GM04504 (cell line): Measurements from ENCODE around the gene RELL2.
"Not testable (repeated sequence)": the region's sequence is repeated elsewhere in the genome, so short reads cannot be mapped to it uniquely, and the experiment has no call there.

Experiments used
- DNase-seq: peaks from one replicate; pipeline ENCODE4 v3.0.0-alpha.2; 2012; ENCODE audit warnings: low read depth

Gene RELL2, protein sequence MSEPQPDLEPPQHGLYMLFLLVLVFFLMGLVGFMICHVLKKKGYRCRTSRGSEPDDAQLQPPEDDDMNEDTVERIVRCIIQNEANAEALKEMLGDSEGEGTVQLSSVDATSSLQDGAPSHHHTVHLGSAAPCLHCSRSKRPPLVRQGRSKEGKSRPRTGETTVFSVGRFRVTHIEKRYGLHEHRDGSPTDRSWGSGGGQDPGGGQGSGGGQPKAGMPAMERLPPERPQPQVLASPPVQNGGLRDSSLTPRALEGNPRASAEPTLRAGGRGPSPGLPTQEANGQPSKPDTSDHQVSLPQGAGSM

DNA sequence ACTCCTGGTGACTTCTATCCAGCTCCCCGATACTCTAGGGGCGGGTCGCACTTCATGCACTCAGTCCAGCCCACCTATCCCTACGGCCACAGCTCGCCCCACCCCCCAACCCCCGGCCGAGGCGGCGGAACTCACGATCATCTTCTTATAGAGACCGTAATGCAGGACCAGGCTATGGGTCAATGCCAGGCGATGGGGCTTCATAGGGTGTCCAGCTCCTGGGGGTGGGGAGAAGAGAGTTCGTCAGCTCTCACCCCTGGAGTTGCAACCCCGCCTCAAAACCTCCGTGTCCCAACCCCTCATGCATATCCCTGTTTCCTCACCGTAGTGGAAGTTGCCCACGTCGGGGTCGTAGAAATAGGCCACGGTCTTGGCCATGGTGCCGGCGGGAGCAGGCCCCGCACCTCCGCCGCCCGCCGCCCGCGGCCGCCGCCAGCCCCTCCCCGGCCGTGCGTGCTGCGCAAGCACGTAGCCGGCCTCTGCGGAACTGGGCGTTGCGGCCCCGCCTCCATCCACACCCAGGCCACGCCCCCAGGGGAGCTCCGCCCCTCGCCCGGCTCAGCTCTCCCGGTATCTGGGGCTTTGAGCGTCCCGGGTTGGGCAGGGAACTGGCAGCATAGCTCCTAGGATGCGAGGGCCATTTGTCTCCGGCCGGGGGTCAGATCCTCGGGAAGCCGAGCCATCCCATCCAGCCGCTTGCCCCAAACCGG, at the start of gene RELL2, which contains the start of gene HDAC3:
Gene RELL2, plus strand, starts transcription at position 585 of the 710 bp plus-strand sequence. CDS start 1,229 bp downstream, outside the sequence.
Gene HDAC3, minus strand, starts transcription at position 437 of the 710 bp plus-strand sequence. Its CDS starts 59 bp downstream, at position 378.
- DNase-seq: peak; percentile 71

DNA sequence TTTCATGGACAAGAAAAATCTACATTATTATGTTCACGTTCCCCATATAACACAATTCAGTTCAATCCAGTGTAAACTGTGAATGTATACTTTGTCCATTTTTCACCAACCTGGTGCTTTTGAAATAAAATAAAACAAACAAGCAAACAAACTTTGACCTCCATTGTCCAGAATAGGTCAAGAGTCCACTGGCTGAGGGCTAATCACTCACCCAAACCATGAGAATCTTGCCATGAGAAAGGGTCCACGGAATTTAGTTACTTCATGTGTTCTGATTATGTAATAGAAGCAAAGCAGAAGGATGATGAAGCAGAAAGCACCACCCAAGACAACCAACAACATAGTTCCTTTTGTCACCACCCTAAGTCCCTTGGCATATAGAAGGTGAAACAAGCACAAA, 46.7 kb upstream of the RELL2 start:
- DNase-seq: no peak

DNA sequence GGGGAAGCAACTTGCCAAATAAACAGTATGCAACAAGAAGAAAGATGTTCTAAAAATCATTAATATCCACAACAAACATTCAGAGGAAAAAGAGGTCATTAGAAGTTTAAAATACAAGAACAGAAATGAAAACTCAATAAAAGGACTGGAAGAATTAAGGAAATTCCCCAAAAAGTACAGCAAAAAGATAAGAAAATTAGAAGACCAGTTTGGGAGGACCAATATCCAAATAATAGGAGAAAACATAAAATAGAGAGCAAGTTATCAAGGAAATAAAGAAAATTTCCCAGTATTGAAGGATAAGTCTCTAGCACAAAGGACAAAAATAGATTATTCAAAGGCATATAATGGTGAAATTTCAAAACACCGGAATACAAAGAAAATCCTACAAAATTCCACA, 39.9 kb upstream of the RELL2 start:
- no peak for DNase-seq

DNA sequence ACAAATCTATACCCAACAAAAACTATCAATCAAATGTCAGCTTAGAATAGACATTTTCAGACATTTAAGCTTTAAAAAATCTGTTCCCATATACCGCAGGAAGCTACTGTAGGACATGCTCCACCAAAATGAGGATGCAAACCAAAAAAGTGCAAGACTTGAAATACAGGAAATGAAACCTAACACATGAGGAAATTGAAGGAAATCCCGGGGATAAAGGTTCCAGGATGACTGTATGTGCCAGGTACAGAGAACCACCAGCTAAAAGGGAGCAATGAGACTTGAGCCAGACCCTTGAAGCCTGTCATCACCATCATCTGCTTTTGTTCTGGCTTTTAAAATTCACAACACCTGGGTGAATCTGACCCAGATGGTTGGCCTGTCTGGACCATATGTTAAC, 39.4 kb upstream of the RELL2 start:
- DNase-seq: no peak

DNA sequence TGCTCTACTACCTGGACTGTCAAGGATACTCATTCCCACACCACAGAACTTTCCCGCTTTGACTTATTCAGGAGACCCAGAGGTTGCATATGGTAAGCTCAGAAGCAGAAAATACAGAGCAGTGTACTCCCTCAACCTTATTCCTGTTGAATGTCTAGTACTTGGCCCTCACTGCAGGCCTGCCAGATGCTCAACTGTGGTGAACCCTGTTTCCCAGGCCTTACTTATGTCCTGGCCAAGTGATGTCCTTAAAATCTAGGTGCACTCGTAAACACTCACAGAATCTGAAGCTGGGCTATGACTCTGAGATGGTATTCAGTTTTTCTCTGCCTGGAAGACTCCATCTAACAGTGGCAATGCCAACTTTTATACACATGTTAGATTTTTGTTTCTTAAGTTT, 39.0 kb upstream of the RELL2 start:
- DNase-seq: no peak

DNA sequence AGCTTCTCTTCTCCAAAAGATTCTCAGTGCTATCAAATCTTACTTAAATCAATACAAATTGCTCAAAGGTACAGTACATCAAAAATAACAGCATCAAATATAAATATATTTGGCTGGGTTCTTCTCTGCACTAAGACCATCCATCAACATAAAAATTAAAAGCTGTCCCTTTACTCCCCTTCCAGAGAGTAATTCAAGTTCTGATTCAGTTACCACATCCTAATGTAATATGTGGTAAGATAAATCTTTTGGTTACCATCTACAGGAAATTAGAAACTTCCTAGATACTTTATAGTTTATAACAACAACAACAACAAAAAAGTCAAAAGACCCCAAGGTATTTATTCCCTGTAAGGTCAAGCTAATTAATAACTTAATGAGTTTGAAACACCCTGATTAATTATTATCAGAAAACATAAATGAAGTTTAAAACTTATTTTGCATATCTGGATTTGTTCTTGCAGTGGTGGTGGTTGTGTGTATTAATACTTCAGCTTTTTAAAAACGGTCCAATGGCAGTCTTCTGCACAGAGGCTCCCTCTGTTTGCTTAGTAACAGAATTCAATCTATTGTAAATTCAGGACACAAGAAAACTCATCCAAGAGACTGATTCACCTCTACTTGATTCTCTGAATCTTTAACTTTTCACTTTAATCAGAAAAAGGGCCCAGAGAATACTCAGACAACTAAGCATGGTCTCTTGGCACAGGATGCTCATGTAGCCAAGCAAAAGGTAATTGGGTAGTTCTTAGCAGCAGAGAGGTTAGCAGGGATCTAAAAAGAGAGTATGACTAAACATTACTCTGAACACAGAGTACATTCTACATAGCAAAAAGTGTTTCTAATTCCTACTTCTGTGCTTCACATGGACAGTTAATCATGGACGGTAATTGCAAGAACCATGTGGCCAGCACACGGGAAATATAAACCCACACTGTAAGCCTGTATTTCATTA, 38.1 kb upstream of the RELL2 start:
- DNase-seq: peak; percentile 44

DNA sequence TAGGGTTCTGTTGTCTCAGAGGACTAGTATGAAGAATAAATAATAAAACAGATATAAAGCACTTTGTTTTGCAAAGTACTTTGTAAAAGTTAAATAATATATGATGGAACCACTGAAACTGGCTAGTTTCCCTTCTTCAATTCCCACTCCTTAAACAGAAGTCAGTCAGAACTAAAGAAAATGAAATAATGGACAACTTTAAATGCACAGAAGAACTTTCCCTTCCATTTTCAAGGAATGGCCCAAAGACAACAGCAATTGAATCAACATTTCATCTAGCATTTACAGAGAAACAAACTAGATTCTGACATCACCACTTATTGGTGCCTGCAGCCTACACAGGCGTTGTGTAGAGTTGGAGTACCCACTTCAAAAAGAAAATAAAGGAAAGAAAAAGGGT, 34.2 kb upstream of the RELL2 start:
- DNase-seq: no peak

DNA sequence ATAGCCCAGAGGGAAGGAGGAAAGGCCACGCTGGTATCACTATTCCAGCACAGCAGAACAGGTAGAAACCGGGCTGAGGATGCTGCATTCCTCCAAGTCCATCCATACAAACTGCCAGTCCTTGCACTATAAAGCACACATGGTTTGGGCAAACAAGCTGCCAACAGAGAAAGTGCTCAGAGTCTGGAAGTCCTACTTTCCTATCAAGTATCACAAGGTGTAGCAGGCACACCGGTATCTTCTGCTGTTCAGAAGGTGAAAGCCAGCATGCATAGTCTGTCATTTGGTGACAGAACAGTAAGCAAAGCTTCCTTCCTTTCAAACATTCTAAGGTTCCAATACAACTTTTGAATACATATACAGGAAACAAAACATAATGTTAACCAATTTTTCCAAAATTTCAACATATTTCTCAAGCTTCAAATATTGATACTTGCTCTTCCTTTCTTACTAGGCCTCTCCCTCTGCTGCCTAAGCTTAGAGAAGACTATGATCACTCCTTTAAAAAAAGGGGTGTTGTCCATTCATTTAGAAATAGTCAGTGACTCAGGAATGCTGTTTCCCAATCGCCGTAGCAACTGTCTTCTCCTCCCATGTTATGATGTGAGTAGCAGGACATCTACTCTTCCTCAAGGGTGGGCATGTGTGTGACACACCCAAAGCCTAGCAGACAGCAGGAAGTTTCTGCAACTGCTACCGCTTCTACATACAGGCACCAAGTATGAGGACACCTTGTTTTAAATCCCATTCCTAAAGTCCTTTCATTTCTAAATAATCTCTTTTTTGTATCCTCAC, 32.7 kb upstream of the RELL2 start:
- peak; percentile 92 for DNase-seq

DNA sequence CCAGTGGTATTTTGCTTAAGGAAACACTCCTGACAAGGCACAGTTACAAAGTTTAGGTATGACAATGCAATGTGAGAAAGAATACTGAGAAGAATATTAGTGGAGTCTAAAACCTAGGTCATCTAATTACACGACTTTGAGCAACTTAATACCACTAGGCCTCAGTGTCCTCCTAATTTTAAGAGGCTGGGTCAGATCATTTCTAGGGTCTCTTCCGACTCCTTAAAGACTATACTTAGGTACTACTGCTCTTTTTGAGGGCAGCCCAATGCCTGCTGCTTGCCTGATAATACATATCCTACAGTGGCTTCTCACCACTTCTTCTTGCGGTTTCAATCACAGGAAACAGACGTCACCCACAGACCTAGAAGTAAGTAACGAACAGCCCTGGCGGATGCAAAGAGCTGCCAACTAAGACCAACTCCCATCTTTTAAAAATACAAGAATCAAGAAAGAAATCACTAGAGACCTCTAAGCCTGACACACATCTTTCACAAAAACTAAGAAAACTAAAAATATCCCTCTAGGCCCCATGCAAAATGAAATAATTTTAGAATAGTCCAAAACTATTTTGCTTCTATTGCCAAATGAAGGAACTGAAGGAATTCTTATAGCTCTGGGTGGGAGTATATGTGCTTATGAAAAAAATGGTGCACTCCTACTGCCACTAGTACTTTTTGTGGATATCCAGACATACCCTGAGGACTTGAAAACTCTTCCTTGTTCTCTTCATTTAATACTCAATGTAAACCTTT, 31.1 kb upstream of the RELL2 start:
- DNase-seq: no peak

DNA sequence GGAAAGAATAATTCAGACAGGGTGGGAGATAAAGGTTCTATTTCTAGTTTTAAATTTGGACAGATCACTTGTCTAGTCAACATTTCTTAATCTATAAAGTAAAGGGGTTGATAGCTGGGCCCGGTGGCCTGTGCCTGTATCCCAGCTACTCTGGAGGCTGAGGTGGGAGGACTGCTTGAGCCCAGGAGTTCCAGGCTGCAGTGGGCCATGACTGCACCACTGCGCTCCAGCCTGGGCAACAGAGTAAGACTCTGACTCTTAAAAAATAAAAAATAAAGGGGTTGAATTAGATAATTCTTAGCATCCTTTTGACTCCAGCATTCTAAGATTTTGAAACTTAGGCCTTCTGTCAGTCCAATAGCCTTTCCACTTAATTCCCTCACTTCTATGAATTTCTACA, 28.8 kb upstream of the RELL2 start:
- DNase-seq: no peak

DNA sequence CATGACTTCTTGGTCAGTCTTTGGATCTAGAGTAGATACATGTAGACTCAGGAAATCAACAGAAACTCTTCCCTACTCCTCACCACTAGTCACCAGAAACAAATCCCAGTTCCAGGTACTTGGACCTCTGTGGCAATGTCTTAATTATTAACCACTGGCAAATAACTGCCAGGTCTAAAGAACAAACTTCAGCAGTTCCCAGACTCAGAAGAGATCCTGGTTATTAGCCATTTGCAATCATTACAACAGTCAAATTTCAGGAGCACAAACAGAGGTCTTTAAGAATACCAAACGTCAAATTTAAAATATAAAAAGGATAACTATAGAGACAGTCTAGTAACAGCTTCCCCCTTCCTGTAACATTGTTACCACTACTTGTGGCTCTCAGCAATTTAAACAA, 28.2 kb upstream of the RELL2 start:
- no peak for DNase-seq

DNA sequence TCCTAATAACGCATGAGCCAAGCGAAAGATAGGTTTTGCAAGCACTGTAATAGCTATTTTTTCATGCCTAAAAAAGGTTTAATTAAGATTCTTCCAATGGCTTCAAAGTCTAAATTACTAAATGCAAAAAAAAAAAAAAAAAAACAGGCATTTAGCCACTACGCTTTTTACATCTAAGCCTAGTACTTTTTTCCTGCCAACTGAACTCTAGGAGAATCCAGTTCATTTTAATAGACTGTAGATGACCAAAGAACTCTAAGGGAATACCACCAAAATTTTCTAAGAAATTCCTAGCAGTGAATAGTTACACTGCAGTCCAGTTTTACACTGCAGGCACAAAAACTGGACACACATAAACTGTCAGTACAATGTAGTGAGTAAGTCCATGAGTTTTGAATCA, 27.8 kb upstream of the RELL2 start:
- DNase-seq: no peak

DNA sequence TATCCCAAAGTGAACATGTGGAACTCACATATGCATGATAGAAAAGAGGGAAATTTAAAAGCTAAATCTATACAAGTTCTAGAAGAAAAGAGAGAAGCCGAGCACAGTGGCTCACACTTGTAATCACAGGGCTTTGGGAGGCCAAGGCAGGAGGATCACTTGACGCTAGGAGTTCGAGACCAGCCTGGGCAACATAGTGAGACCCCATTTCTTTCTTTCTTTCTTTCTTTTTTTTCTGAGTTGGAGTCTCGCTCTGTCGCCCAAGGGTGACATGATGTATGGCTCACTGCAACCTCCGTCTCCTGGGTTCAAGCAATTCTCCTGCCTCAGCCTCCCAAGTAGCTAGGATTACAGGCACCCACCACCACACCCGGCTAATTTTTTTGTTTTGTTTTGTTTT, 26.9 kb upstream of the RELL2 start:
- not testable (repeated sequence) for DNase-seq

DNA sequence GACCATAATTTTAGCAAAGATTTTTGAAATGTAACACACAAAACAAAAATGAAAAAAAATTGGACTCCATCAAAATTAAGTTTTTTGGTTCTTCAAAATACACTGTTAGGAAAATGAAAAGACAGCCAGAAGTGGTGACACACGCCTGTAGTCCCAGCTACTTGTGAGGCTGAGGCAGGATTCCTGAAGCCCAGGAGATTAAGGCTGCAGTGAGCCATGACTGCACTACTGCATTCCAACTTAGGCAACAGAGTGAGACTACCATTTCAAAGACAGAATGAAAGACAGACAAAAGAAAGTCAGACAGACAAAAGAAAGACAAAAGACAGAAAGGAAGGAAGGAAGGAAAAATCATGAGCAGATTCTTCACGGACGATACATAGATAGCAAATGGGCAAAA, 25.5 kb upstream of the RELL2 start:
- DNase-seq: no peak

DNA sequence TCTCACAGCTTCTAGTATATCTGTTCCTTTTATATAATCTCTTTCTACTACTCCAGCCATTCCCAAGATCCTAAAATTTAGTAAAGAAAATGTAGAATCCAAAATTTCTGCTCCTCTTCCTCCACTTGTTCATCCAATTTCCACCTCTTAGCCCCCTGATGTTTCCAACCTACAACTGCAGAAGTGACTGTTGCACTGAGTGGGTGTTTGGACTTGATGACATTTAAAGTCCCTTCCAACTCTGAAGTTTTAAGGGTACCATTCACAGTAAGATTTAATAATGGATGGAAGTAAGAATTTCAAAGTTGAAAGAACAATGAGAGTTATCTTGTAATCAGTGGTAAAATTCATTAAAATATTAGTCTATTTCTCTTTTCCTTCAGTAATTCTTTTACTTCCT, 23.5 kb upstream of the RELL2 start:
- no peak for DNase-seq

DNA sequence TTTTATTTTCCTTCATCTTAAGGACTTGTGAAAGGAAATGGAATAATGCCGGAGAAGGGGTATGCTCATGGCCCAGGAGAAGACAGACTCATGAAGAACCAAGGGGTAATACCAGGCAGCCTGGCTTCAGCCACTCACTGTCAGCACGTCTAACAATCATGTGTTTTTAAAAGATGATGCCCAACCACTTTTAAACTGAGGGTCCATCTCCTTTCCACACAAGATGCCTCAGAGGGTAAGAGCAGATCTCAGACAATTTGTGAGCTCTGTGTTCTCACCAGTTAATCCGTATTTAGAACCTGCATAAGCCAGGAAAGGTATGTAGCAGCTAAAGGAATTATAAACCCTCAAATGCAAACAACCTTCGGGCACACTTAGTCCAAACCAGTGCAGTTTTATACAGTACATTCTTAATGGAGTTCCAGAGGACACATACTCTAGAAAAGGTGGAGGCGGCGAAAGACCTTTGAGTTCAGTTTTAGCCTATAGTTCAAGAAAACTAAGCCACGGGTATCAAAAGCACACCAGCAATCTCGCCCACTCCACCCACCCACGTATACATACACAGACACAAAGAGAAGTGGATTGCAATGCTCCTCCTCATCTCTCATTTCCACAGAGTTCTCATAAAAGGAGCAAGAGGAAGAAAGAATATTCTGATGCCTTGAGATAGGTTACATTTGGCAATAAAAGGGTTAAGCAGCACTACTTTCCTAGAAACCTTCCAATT, 20.6 kb upstream of the RELL2 start:
- no peak for DNase-seq

DNA sequence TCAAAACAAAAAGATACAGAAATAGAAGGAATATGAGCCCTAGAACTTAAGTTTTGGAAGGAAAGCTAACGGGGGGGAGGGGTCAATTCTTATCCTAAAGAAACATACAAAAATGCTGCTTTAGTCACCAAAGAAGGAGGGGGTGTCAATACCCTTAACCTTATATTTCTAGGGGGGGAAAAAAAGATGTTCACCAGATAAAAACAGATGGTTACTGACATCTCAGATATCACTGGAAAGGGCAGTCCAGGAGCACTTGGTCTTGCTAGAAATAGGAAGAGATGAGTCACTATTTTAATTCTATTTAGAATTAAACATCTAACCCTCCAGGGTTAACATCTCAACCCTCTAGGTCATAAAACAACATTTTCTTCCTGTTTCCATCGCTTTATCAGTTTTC, 19.7 kb upstream of the RELL2 start:
- DNase-seq: no peak

DNA sequence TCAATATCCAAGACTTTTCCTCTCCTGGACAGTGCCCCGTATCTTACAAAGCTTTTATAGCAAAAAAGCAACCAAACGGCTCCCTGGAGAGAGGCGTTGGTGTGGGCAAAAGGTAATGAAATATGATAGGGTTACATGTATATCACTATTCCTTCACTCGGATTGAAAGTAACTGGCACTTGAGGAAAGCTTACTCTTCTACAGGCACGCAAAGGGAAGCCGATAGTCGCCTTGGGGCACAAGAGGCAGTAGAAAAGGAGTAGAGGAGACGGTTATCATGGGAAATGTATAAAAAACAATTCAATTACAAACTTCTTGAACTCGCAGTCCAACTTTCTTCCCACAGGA, 19.1 kb upstream of the RELL2 start:
- DNase-seq: no peak

DNA sequence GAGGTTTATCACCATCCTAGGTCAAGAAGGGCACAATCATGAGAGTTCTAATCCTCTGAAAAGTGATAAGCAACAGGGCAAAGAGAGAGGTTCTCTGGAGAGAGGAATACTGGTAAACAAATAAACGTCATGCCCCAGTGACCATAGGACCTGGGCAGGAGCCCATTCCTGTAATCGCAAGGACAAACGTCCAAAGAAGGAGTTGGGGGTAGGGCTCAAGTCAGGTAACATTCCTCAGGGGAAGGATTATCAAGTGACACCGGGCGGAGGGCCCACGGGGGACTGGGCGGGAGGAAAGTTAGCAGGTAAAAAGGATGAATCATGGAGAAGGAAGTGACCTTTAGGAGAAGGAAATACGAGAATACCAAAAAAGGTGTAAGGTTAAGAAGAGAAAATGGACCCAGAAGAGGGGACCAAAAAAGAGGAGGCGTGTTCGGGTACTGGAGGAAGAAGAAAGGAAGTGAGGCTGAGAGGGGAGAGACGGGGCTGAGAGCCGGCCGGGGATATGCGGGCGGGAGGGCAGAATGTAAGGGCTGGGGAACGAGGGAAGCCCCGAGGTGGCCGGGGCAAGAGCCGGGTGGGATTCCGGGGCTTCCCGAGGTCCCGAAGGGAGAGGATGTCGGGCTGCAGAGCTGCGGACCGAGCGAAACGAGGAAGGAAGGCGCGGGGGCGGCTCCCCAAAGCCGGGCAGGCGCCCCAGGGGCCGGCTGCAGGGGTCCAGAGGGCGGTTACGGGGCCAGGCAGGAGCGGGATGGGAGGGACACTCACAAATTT, 18.6 kb upstream of the RELL2 start:
- DNase-seq: no peak
